Transverse colon (tissue), 4 donors: Measurements from ENCODE around the gene HEYL. TPM values are rescaled to one million over a fixed set of nuclear protein-coding genes. Genes with fewer than 3 reads are reported as not detected.

ENCODE experiments used
- DNase-seq: peaks from one replicate; pipeline ENCODE4 v3.0.0-alpha.2; 2019
- H3K27ac ChIP-seq, 4 donors: fragments of 200-600 bp; sonication (generic); 2 replicates each; pipeline ENCODE4 v1.5.1; 2016 to 2018; ENCODE audit warnings: inconsistent platforms in 4 of 4
- H3K27me3 ChIP-seq: fragments of 200-600 bp; sonication (generic); 2 replicates; pipeline ENCODE4 v1.5.1; 2017; ENCODE audit warnings: inconsistent platforms
- H3K36me3 ChIP-seq, 4 donors: fragments of 200-600 bp; sonication (generic); 2 replicates each; pipeline ENCODE4 v1.5.1; 2017 to 2019; ENCODE audit warnings: inconsistent platforms in 4 of 4
- H3K4me1 ChIP-seq, 4 donors: fragments of 200-600 bp; sonication (generic); 2 replicates each; pipeline ENCODE4 v1.5.1; 2017 to 2020; ENCODE audit warnings: inconsistent platforms in 4 of 4
- H3K4me3 ChIP-seq, 4 donors: fragments of 200-600 bp; sonication (generic); 1 replicate in 1 of 4; 2 replicates in 3 of 4; pipeline versions ENCODE4 v1.5.1 to v1.6.1; 2017 to 2019; ENCODE audit warnings: inconsistent platforms in 4 of 4
- H3K9me3 ChIP-seq, 2 donors: fragments of 200-600 bp; sonication (generic); 2 replicates each; pipeline ENCODE4 v1.5.1; 2017 to 2019; ENCODE audit warnings: inconsistent platforms in 2 of 2
- EP300 ChIP-seq: sonication (generic); formaldehyde crosslinking; IDR thresholded peaks from one replicate; pipeline ENCODE4 v1.6.1; 2017; ENCODE audit warnings: antibody characterized with exemption, low read depth
- POLR2A ChIP-seq: fragments of 450-650 bp; IDR thresholded peaks from one replicate; pipeline ENCODE4 v1.6.1; 2016; ENCODE audit warnings: antibody characterized with exemption, mild to moderate bottlenecking, moderate library complexity
- POLR2AphosphoS5 ChIP-seq, 3 donors: sonication (generic); formaldehyde crosslinking; IDR thresholded peaks; one replicate each; pipeline ENCODE4 v1.6.1; 2016; ENCODE audit warnings: antibody characterized with exemption in 3 of 3
- WGBS, 2 donors: methylation state at CpG; one replicate each; pipeline ENCODE4 v1.1.5; 2018; ENCODE audit warnings: low coverage in 1 of 2; 5-methylcytosine and 5-hydroxymethylcytosine counted together
- in situ Hi-C, 4 donors: fragments of 200-750 bp; cut with MboI; loops; one replicate each; pipeline versions ENCODE4 v1.15.0 to v1.15.1; 2017; ENCODE audit warnings: low sequenced_read_pairs in 3 of 4, low pct_ligation_motif_present in 1 of 4, low pct_unique_long_range_greater_than_20kb in 1 of 4
- intact Hi-C: fragments of 100-400 bp; cut with DNase I; formaldehyde crosslinking; loops from one replicate; pipeline ENCODE4 v1.15.1; 2023; ENCODE audit warnings: low total_unique reads
- total RNA-seq, 4 donors: library from RNA; depleted of rRNA; stranded (reverse); fragments of >200 nt; gene quantifications; one replicate each; pipeline ENCODE4 v1.1.0, GENCODE V29; 2016
- TF ChIP-seq, protein P1 (sequence below), 5 experiments: fragments of 200-600 bp in 3 of 5; fragments of 450-650 bp in 2 of 5; sonication (generic) in 3 of 5; IDR thresholded peaks; 1 replicate in 2 of 5; 2 replicates in 3 of 5; pipeline ENCODE4 v1.5.1; 2016 to 2017; ENCODE audit warnings: antibody characterized with exemption in 5 of 5, inconsistent platforms in 3 of 5, mild to moderate bottlenecking in 2 of 5, moderate library complexity in 1 of 5

Gene HEYL
- total RNA-seq, 4 donors from 2014 or later = 1.2 to 12.1 (median 2.5) TPM

DNA sequence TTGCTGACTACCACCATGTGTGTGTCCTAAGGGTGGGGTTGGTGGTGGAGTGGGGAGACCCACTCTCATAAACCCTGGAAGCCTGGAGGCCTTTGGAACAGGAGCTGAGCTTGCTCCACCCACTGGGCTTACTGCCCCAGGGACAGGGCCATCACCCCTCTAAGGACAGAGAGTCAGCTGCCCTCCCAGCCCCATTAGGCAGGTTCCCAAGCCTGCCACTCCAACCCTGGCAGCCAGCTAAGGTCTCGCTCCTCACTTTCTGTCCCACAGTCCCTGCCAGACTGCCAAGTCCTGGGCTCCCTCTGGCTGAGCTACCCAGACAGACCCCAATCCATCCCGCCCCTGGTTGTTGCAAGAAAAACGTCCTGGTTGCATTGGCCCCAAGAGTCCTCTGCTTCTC lies 28.7 kb upstream of the HEYL start:
- 89 to 92% methylated on average over 2 to 3 of the region's 3 CpGs for WGBS, 2 donors
- DNase-seq = no peak
- no peak for TF ChIP-seq EP300
- TF ChIP-seq, protein P1, sequence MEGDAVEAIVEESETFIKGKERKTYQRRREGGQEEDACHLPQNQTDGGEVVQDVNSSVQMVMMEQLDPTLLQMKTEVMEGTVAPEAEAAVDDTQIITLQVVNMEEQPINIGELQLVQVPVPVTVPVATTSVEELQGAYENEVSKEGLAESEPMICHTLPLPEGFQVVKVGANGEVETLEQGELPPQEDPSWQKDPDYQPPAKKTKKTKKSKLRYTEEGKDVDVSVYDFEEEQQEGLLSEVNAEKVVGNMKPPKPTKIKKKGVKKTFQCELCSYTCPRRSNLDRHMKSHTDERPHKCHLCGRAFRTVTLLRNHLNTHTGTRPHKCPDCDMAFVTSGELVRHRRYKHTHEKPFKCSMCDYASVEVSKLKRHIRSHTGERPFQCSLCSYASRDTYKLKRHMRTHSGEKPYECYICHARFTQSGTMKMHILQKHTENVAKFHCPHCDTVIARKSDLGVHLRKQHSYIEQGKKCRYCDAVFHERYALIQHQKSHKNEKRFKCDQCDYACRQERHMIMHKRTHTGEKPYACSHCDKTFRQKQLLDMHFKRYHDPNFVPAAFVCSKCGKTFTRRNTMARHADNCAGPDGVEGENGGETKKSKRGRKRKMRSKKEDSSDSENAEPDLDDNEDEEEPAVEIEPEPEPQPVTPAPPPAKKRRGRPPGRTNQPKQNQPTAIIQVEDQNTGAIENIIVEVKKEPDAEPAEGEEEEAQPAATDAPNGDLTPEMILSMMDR (IDR thresholded peaks at IDR 0.05) = no peak
- no peak for TF ChIP-seq POLR2AphosphoS5 (IDR thresholded peaks at IDR 0.05)
- no peak for TF ChIP-seq POLR2A
- Histone ChIP-seq H3K9me3 (no peaks in the 10 kb centered on the region), H3K27me3 (peaks cover 53% of the 10 kb centered on the region), H3K27ac (no peak overlapping the region), H3K36me3 (no peaks in the 10 kb centered on the region), H3K4me3 (no peak overlapping the region), H3K4me1 (peaks cover 0 to 16% (median 14%) of the 10 kb centered on the region in 4 donors)
- in situ Hi-C loops (no loop called here), intact Hi-C loops (no loop called here)

DNA sequence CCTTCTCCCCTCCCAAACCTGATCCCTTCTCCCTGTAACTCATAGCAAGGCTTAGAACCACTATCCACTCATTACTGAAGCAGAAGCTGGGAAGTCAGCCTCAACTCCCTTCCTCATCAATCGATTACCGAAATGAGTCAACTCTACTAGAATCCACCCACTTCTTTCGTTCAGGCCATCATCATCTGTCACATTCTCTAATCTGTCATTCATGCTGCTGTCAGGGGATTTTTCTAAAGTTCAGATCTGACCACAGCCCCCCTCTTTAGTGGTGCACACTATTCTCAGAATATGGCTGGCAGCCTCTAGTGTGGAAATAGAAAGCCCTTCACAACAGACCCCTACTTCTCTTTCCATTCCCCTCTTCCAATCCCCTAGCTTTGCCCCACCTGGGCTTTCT lies 27.3 kb upstream of the HEYL start:
- peaks cover 0 to 9% (median 7%) of the 10 kb centered on the region in 4 donors for H3K4me1 ChIP-seq
- in situ Hi-C loops = no loop called here
- DNase-seq = no peak
- intact Hi-C loops = no loop called here
- no peaks in the 10 kb centered on the region for H3K36me3 ChIP-seq
- WGBS, 2 donors = 73% methylated on average over 3 of the region's 3 CpGs; no CpG with 5 or more reads in 1 of the 2 donors
- no peaks in the 10 kb centered on the region for H3K9me3 ChIP-seq
- no peak for TF ChIP-seq POLR2A
- TF ChIP-seq EP300 = no peak
- no peak for TF ChIP-seq POLR2AphosphoS5 (IDR thresholded peaks at IDR 0.05)
- TF ChIP-seq, protein P1 (IDR thresholded peaks at IDR 0.05) = no peak
- peaks cover 41% of the 10 kb centered on the region for H3K27me3 ChIP-seq
- H3K4me3 ChIP-seq = no peak overlapping the region
- H3K27ac ChIP-seq = no peak overlapping the region

DNA sequence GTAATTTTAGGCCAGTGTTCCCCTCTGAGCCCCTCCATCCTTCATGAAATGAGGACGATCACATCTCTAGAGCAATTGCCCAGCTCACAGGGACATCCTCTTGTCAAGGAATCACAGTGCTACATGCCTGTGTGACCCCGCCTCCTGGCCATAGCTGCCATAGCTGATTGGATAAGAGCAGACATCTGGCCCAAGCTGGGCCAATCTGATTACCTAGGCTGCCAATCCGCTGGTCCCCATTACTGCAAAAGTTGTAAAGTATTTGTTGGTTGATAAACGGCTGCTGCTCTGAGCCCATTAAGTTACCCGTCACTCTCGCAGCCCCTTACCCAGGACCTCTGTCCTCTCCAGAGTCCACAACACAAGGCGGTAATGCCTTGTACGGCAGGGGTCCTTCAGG lies 24.1 kb upstream of the HEYL start:
- H3K4me1 ChIP-seq = no peaks in the 10 kb centered on the region
- no peak overlapping the region for H3K4me3 ChIP-seq
- no peaks in the 10 kb centered on the region for H3K9me3 ChIP-seq
- TF ChIP-seq POLR2A = no peak
- TF ChIP-seq POLR2AphosphoS5 (IDR thresholded peaks at IDR 0.05) = no peak
- TF ChIP-seq EP300 = no peak
- TF ChIP-seq, protein P1 (IDR thresholded peaks at IDR 0.05) = no peak
- H3K27me3 ChIP-seq = peaks cover 11% of the 10 kb centered on the region
- DNase-seq = no peak
- in situ Hi-C loops (no loop called here), intact Hi-C loops (no loop called here)
- WGBS, 2 donors = 86% methylated on average over 7 of the region's 8 CpGs; no CpG with 5 or more reads in 1 of the 2 donors
- no peaks in the 10 kb centered on the region for H3K36me3 ChIP-seq
- no peak overlapping the region for H3K27ac ChIP-seq

DNA sequence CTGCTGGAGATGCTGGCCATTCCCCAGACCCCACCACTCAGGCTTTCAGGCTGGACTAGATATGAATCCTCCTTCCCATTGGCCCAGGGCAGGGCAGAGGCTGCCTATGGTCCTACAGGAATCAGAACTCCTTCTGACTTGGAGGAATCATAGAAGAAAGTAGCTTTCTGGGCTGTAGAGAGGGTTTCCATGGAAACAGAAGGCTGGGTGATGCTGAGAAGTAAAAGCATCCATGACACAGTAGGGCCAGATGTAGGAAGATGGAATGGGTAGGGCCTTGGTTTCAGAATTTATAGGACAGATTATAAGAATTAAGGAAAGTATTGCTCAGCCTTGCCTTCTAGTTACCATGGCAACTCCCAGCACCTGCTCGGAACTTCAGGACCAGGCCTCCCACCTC lies 23.4 kb upstream of the HEYL start:
- Histone ChIP-seq H3K27me3 (peaks cover 6% of the 10 kb centered on the region), H3K4me1 (no peaks in the 10 kb centered on the region), H3K4me3 (no peak overlapping the region), H3K36me3 (no peaks in the 10 kb centered on the region), H3K27ac (no peak overlapping the region), H3K9me3 (no peaks in the 10 kb centered on the region)
- no peak for TF ChIP-seq POLR2AphosphoS5 (IDR thresholded peaks at IDR 0.05)
- TF ChIP-seq, protein P1 (IDR thresholded peaks at IDR 0.05) = no peak
- TF ChIP-seq EP300 = no peak
- no peak for TF ChIP-seq POLR2A
- intact Hi-C loops = no loop called here
- no peak for DNase-seq
- in situ Hi-C loops = no loop called here
- WGBS, 2 donors = 71 to 88% methylated on average over 1 of the region's 1 CpG
